Measurements from ENCODE around the gene ZNF547.

- TF ChIP-seq EZH2 (IDR thresholded peaks at IDR 0.05; ENCODE audit: low read depth): no peak
- TF ChIP-seq CTCF (conservative IDR thresholded peaks at IDR 0.05): no peak
Measured at GRCh38 chr19:57403737-57404563, 40.6 kb downstream of the ZNF547 start.
